ENCODE results near the gene RBL2. TPM values are rescaled to one million over a fixed set of nuclear protein-coding genes. Genes with fewer than 3 reads are reported as not detected.

The RBL2 gene
- total and polyA plus RNA-seq, 2 of the 13 experiments (the other 11 are each of a cell fraction or from before 2014, with no cell fraction given) = 41.2 to 60.9 TPM

DNA sequence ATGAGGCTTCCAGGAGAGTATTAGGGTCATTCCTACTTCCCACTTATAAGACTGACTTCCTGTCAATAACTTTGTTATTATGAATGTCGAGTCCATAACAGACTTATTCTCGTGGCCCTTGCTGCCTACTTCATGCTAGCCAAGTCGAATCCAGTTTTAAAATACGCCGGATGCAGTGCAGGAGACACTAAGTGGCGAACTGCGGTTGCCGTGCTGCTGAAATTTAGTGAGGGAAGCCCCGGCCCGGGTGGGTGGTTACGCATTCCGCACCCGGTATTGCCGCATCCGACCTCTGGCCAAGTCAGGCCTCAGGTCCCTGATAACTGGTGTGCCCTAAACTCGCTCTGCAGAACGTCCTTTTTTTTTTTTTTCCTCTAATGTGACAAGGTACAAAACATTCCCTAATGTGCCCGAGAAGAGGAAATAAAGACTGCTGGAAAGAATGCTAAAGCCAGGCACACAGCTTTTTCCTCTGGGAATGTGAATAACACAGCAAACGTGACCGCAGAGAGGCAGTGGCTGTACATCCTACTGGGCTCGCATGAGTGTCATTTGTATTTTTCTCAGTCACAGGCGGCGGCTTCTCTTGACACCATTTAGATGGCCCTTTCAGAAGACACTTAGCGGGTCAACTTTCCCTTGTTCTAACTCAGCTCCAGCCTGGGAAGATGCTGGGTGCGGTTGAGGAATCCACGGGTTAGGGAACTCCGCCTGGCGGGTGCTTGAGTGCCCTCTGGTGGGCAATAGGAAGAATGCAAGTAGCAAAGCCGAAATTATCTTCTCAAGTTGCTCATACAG, 75.8 kb downstream of the RBL2 start:
- peak overlapping the region; percentile 42 to 70 (median 50) for H3K4me3 ChIP-seq (replicated peaks in 1 of 3; ENCODE audit: insufficient read depth in 1 of 3, low read depth in 2 of 3, low read length in 3 of 3)
- POLR2A ChIA-PET = interaction anchor here (1.0 to 2.3 kb wide), 7 partner anchors 7 to 194 kb away, joined by 3 to 23 read pairs (median 7); partner anchors contain the start of genes AKTIP and FTO
- DNase-seq (ENCODE audit: low spot score) = peak; percentile 67
- TF ChIP-seq TOPORS (CRISPR knock-in tag; IDR thresholded peaks at IDR 0.05) (0 out of 2 replicates have a peak, but pooled peaks have one; percentile 51), NR2C2 (CRISPR knock-in tag; IDR thresholded peaks at IDR 0.05; ENCODE audit: borderline replicate concordance) (0 out of 2 replicates have a peak, but pooled peaks have one; percentile 17), ZBTB7A (CRISPR knock-in tag; IDR thresholded peaks at IDR 0.05) (no peak), HMG20A (CRISPR knock-in tag; IDR thresholded peaks at IDR 0.05; ENCODE audit: borderline replicate concordance) (no peak; the same call in 1 of the 2 replicates), ZNF605 (CRISPR knock-in tag; IDR thresholded peaks at IDR 0.05) (no peak), CEBPG (CRISPR knock-in tag; IDR thresholded peaks at IDR 0.05) (peak; percentile 91), ZNF101 (CRISPR knock-in tag; IDR thresholded peaks at IDR 0.05; ENCODE audit: borderline replicate concordance, low read depth) (no peak), DR1 (CRISPR knock-in tag; IDR thresholded peaks at IDR 0.05) (no peak), BCL6 (CRISPR knock-in tag; IDR thresholded peaks at IDR 0.05) (peak; percentile 10; the same call in 1 of the 2 replicates), POLR2A (IDR thresholded peaks at IDR 0.05; ENCODE audit: insufficient read depth in 1 of 2, low read depth in 2 of 2, low read length in 2 of 2) (peak in 1 of 2 experiments; percentile 30; a peak in 1 of 4 replicates), KDM5B (CRISPR knock-in tag; IDR thresholded peaks at IDR 0.05; ENCODE audit: borderline replicate concordance) (no peak), IRX3 (CRISPR knock-in tag; IDR thresholded peaks at IDR 0.05; ENCODE audit: borderline replicate concordance, low read depth) (no peak), CBX1 (IDR thresholded peaks at IDR 0.05; ENCODE audit: low read depth) (no peak), CAMTA2 (CRISPR knock-in tag; IDR thresholded peaks at IDR 0.05; ENCODE audit: borderline replicate concordance) (no peak), MAF1 (CRISPR knock-in tag; IDR thresholded peaks at IDR 0.05; ENCODE audit: borderline replicate concordance) (no peak)
- TF ChIP-seq, protein P1, sequence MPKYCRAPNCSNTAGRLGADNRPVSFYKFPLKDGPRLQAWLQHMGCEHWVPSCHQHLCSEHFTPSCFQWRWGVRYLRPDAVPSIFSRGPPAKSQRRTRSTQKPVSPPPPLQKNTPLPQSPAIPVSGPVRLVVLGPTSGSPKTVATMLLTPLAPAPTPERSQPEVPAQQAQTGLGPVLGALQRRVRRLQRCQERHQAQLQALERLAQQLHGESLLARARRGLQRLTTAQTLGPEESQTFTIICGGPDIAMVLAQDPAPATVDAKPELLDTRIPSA (CRISPR knock-in tag; IDR thresholded peaks at IDR 0.05; ENCODE audit: borderline replicate concordance) = no peak
- TF ChIP-seq, protein P2, sequence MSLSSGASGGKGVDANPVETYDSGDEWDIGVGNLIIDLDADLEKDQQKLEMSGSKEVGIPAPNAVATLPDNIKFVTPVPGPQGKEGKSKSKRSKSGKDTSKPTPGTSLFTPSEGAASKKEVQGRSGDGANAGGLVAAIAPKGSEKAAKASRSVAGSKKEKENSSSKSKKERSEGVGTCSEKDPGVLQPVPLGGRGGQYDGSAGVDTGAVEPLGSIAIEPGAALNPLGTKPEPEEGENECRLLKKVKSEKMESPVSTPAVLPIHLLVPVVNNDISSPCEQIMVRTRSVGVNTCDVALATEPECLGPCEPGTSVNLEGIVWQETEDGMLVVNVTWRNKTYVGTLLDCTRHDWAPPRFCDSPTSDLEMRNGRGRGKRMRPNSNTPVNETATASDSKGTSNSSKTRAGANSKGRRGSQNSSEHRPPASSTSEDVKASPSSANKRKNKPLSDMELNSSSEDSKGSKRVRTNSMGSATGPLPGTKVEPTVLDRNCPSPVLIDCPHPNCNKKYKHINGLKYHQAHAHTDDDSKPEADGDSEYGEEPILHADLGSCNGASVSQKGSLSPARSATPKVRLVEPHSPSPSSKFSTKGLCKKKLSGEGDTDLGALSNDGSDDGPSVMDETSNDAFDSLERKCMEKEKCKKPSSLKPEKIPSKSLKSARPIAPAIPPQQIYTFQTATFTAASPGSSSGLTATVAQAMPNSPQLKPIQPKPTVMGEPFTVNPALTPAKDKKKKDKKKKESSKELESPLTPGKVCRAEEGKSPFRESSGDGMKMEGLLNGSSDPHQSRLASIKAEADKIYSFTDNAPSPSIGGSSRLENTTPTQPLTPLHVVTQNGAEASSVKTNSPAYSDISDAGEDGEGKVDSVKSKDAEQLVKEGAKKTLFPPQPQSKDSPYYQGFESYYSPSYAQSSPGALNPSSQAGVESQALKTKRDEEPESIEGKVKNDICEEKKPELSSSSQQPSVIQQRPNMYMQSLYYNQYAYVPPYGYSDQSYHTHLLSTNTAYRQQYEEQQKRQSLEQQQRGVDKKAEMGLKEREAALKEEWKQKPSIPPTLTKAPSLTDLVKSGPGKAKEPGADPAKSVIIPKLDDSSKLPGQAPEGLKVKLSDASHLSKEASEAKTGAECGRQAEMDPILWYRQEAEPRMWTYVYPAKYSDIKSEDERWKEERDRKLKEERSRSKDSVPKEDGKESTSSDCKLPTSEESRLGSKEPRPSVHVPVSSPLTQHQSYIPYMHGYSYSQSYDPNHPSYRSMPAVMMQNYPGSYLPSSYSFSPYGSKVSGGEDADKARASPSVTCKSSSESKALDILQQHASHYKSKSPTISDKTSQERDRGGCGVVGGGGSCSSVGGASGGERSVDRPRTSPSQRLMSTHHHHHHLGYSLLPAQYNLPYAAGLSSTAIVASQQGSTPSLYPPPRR (CRISPR knock-in tag; IDR thresholded peaks at IDR 0.05; ENCODE audit: borderline replicate concordance) = peak; percentile 25; the same call in 1 of the 2 replicates

More for the DNA sequence above, 75.8 kb downstream of the RBL2 start:
- H3K9ac ChIP-seq (ENCODE audit: insufficient read depth, low read depth, low read length) = peak overlapping the region; percentile 50
- WGBS (ENCODE audit: low lambda C conversion rate) = under 1% methylated on average over 29 of the region's 29 CpGs
- peaks cover 50% of the 10 kb centered on the region for H3K4me1 ChIP-seq (ENCODE audit: insufficient read depth, low read length)
- intact Hi-C loops (cut with micrococcal nuclease; ENCODE audit: unreplicated experiment) (loop anchor here (5.0 to 10.0 kb wide), 2 partner anchors 192 to 455 kb away; partner anchors contain the start of genes CHD9, CHD9NB, FTO and RPGRIP1L), in situ Hi-C loops (cut with HindIII; ENCODE audit: extremely low pct_ligation_motif_present, low pct_unique_long_range_greater_than_20kb) (no loop called here)
- CTCF ChIA-PET (ENCODE audit: low intra/inter-chr PET ratio, low total read pairs) = interaction anchor here (3.0 kb wide), 1 partner anchor 37 kb away, joined by 22 read pairs; no protein-coding TSS in a partner anchor
- peaks cover 13% of the 10 kb centered on the region for H3K9me3 ChIP-seq (ENCODE audit: low read length)
- no peaks in the 10 kb centered on the region for H3K27me3 ChIP-seq (ENCODE audit: control insufficient read depth in 1 of 2, insufficient read depth in 2 of 2, low read length in 2 of 2)
- ATAC-seq (peak; percentile 70), FAIRE-seq (peak; percentile 30)
- peak overlapping the region; percentile 91 for H2AFZ ChIP-seq (ENCODE audit: low read length)
- H4K20me1 ChIP-seq (ENCODE audit: insufficient read depth, low read length) = no peaks in the 10 kb centered on the region
- no peaks in the 10 kb centered on the region for H3K36me3 ChIP-seq (replicated peaks in 1 of 2; ENCODE audit: control insufficient read depth in 1 of 2, insufficient read depth in 2 of 2, low read length in 2 of 2)
- no peaks in the 10 kb centered on the region for H3K79me2 ChIP-seq (ENCODE audit: insufficient read depth, low read length)
- peak overlapping the region; percentile 100 for H3K4me2 ChIP-seq (ENCODE audit: low read depth, low read length)
- H3K27ac ChIP-seq (ENCODE audit: extremely low read length, insufficient read depth, low read length) = peak overlapping the region; percentile 36
- TSS peak; percentile 71 for BruUV-seq (replicated peaks)

All from HepG2 (cell line).